H9 (cell line): Measurements from ENCODE around the gene KLHL34. TPM values are rescaled to one million over a fixed set of nuclear protein-coding genes. Genes with fewer than 3 reads are reported as not detected.

ENCODE experiments used
- DNase-seq: peaks from one replicate; pipeline ENCODE4 v3.0.0-alpha.2; 2017
- H2AFZ ChIP-seq: one replicate; pipeline ENCODE4 v1.6.1; 2013; ENCODE audit warnings: mild to moderate bottlenecking, low read length, control low read depth, moderate library complexity
- H2AK5ac ChIP-seq: 2 replicates; pipeline ENCODE4 v1.6.1; 2013; ENCODE audit warnings: low read length, control low read depth, mixed read lengths; ENCODE audit not compliant: insufficient read length
- H2BK120ac ChIP-seq: one replicate; pipeline ENCODE4 v1.6.1; 2013; ENCODE audit warnings: low read depth, mild to moderate bottlenecking, low read length, control low read depth, inconsistent platforms; ENCODE audit not compliant: poor library complexity, severe bottlenecking
- H2BK12ac ChIP-seq: 2 replicates; pipeline ENCODE4 v1.6.1; 2013; ENCODE audit warnings: low read length, control low read depth, mixed read lengths, low read depth; ENCODE audit not compliant: insufficient read length
- H2BK15ac ChIP-seq: 2 replicates; pipeline ENCODE4 v1.6.1; 2013; ENCODE audit warnings: low read depth, low read length, control low read depth
- H2BK20ac ChIP-seq: one replicate; pipeline ENCODE4 v1.6.1; 2013; ENCODE audit warnings: low read depth, mild to moderate bottlenecking, low read length, control low read depth, inconsistent platforms; ENCODE audit not compliant: poor library complexity, severe bottlenecking
- H2BK5ac ChIP-seq: 2 replicates; pipeline ENCODE4 v1.6.1; 2013; ENCODE audit warnings: low read length, control low read depth, mixed read lengths; ENCODE audit not compliant: insufficient read length
- H3K14ac ChIP-seq: 2 replicates; pipeline ENCODE4 v1.6.1; 2013; ENCODE audit warnings: low read length, control low read depth; ENCODE audit not compliant: insufficient read depth
- H3K18ac ChIP-seq: 2 replicates; pipeline ENCODE4 v1.6.1; 2013; ENCODE audit warnings: low read depth, mild to moderate bottlenecking, mixed read lengths, low read length, control low read depth; ENCODE audit not compliant: insufficient read length
- H3K23ac ChIP-seq: 2 replicates; pipeline ENCODE4 v1.6.1; 2013; ENCODE audit warnings: low read length, control low read depth, mixed read lengths, low read depth; ENCODE audit not compliant: insufficient read length
- H3K23me2 ChIP-seq: 2 replicates; pipeline ENCODE4 v1.6.1; 2013; ENCODE audit warnings: low read depth, mild to moderate bottlenecking, mixed read lengths, low read length, control low read depth; ENCODE audit not compliant: insufficient read length, poor library complexity, severe bottlenecking
- H3K27ac ChIP-seq: 2 replicates; pipeline ENCODE4 v1.5.1; 2013; ENCODE audit warnings: low read length, control low read depth, mixed read lengths, low read depth; ENCODE audit not compliant: insufficient read length
- H3K27me3 ChIP-seq: 2 replicates; pipeline ENCODE4 v1.6.1; 2013; ENCODE audit warnings: low read length, control low read depth, inconsistent platforms; ENCODE audit not compliant: insufficient read depth
- H3K4ac ChIP-seq: 2 replicates; pipeline ENCODE4 v1.6.1; 2013; ENCODE audit warnings: low read depth, mild to moderate bottlenecking, control low read depth, inconsistent platforms, low read length, moderate library complexity
- H3K4me1 ChIP-seq: 2 replicates; pipeline ENCODE4 v1.6.1; 2013; ENCODE audit warnings: low read length, control low read depth, inconsistent platforms; ENCODE audit not compliant: insufficient read depth
- H3K4me2 ChIP-seq: 2 replicates; pipeline ENCODE4 v1.6.1; 2013; ENCODE audit warnings: low read length, control low read depth, mixed read lengths; ENCODE audit not compliant: insufficient read length, insufficient read depth
- H3K56ac ChIP-seq: 2 replicates; pipeline ENCODE4 v1.6.1; 2013; ENCODE audit warnings: low read depth, mild to moderate bottlenecking, mixed read lengths, low read length, control low read depth; ENCODE audit not compliant: insufficient read length
- H3K79me1 ChIP-seq: 2 replicates; pipeline ENCODE4 v1.6.1; 2013; ENCODE audit warnings: low read depth, mild to moderate bottlenecking, moderate library complexity, low read length, control low read depth, inconsistent platforms; ENCODE audit not compliant: insufficient read depth, poor library complexity, severe bottlenecking
- H3K79me2 ChIP-seq: 2 replicates; pipeline ENCODE4 v1.6.1; 2013; ENCODE audit warnings: low read length, control low read depth, inconsistent platforms; ENCODE audit not compliant: insufficient read depth
- H3K9ac ChIP-seq: 2 replicates; pipeline ENCODE4 v1.6.1; 2013; ENCODE audit warnings: low read length, control low read depth, mixed read lengths; ENCODE audit not compliant: insufficient read length; ENCODE audit errors: extremely low read depth
- H3K9me3 ChIP-seq: one replicate; pipeline ENCODE4 v1.6.1; 2013; ENCODE audit warnings: low read depth, low read length, inconsistent platforms; ENCODE audit not compliant: control insufficient read depth
- H3T11ph ChIP-seq: one replicate; pipeline ENCODE4 v1.6.1; 2013; ENCODE audit warnings: mild to moderate bottlenecking, low read length, control low read depth, inconsistent platforms
- H4K20me1 ChIP-seq: one replicate; pipeline ENCODE4 v1.6.1; 2013; ENCODE audit not compliant: control insufficient read depth, insufficient read length, insufficient read depth
- H4K5ac ChIP-seq: 2 replicates; pipeline ENCODE4 v1.6.1; 2013; ENCODE audit warnings: low read depth, mild to moderate bottlenecking, mixed read lengths, low read length, control low read depth; ENCODE audit not compliant: insufficient read length
- H4K8ac ChIP-seq: replicated peaks from 2 replicates; pipeline ENCODE4 v1.6.1; 2013; ENCODE audit warnings: low read length, control low read depth, mixed read lengths, low read depth; ENCODE audit not compliant: insufficient read length
- H4K91ac ChIP-seq: 2 replicates; pipeline ENCODE4 v1.6.1; 2013; ENCODE audit warnings: low read depth, mild to moderate bottlenecking, moderate library complexity, mixed read lengths, low read length, control low read depth; ENCODE audit not compliant: insufficient read length
- H3K27ac Mint-ChIP-seq, 3 experiments: 2 replicates in 2 of 3; 3 replicates in 1 of 3; pipeline ENCODE4 v1.8.0; 2020 to 2021; ENCODE audit warnings: mixed read lengths in 3 of 3, mild to moderate bottlenecking in 1 of 3, moderate library complexity in 1 of 3
- H3K27me3 Mint-ChIP-seq: 2 replicates; pipeline ENCODE4 v1.8.0; 2021; ENCODE audit warnings: low read depth, mild to moderate bottlenecking, moderate library complexity, mixed read lengths
- H3K36me3 Mint-ChIP-seq, 3 experiments: 2 replicates in 2 of 3; 3 replicates in 1 of 3; pipeline ENCODE4 v1.8.0; 2020 to 2021; ENCODE audit warnings: low read depth in 3 of 3, mixed read lengths in 3 of 3; ENCODE audit not compliant: insufficient read depth in 1 of 3
- H3K4me1 Mint-ChIP-seq, 2 experiments: 2 replicates each; pipeline ENCODE4 v1.8.0; 2020; ENCODE audit warnings: mixed read lengths in 2 of 2
- H3K4me3 Mint-ChIP-seq, 2 experiments: 2 replicates in 1 of 2; 3 replicates in 1 of 2; pipeline ENCODE4 v1.8.0; 2020 to 2021; ENCODE audit warnings: mild to moderate bottlenecking in 2 of 2, mixed read lengths in 2 of 2, moderate library complexity in 1 of 2
- H3K9me3 Mint-ChIP-seq, 2 experiments: 2 replicates in 1 of 2; 3 replicates in 1 of 2; pipeline ENCODE4 v1.8.0; 2020; ENCODE audit warnings: mild to moderate bottlenecking in 2 of 2, mixed read lengths in 2 of 2, moderate library complexity in 1 of 2
- WGBS: extraction: QIAGEN DNeasy Blood & Tissue Kit; methylation state at CpG from one replicate; pipeline ENCODE4 v1.1.7; 2013; ENCODE audit warnings: missing lambda C conversion rate, low lambda C conversion rate, mixed read lengths; ENCODE audit not compliant: insufficient read length; ENCODE audit errors: extremely low coverage; 5-methylcytosine and 5-hydroxymethylcytosine counted together
- total RNA-seq: library from RNA; stranded (reverse); gene quantifications from 2 replicates; pipeline ENCODE4 v1.2.1, GENCODE V29; 2021
- TF ChIP-seq, protein P1 (sequence below): fragments of 200-600 bp; sonication (generic); conservative IDR thresholded peaks from 3 replicates; pipeline ENCODE4 v1.8.0; 2021; ENCODE audit warnings: antibody characterized with exemption, mild to moderate bottlenecking

Gene KLHL34
- total RNA-seq, 1 experiment from 2014 or later, result not detected

DNA sequence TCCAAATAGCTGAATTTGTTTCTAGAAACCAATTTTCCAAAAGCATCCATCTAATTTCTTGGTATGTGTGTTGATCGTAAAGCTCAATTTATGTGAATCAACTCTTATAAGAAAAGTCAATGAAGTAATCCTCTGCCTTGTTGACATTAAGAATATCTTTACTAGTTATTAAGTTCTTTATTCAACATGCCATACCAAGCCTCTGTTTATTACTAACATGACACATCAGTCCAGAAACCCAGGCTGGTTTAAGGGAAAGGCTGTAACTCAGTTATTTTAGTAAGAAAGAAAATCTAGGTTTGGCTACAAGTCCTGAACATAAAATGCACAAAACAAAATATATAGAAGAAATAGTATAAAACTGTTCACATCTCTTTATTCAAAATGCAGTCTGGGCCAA is 48.0 kb downstream of the KLHL34 start:
- Histone ChIP-seq H3K4me2 (no peak overlapping the region), H3K4me1 (no peaks in the 10 kb centered on the region), H2AFZ (no peak overlapping the region), H2AK5ac (no peak overlapping the region), H2BK120ac (no peak overlapping the region), H3K4ac (no peak overlapping the region), H3K9me3 (peaks cover 12% of the 10 kb centered on the region), H3K14ac (no peak overlapping the region), H3K23me2 (no peaks in the 10 kb centered on the region), H3K27ac (no peak overlapping the region), H3K79me1 (no peaks in the 10 kb centered on the region), H2BK5ac (no peak overlapping the region), H2BK15ac (no peak overlapping the region), H4K8ac (no peak overlapping the region), H2BK20ac (no peak overlapping the region), H3K23ac (no peak overlapping the region), H3K79me2 (no peaks in the 10 kb centered on the region), H4K5ac (no peak overlapping the region), H4K20me1 (no peaks in the 10 kb centered on the region), H3K9ac (no peak overlapping the region), H3K27me3 (no peaks in the 10 kb centered on the region), H2BK12ac (no peak overlapping the region), H3K18ac (no peak overlapping the region), H3T11ph (no peak overlapping the region), H4K91ac (no peak overlapping the region), H3K56ac (no peak overlapping the region)
- TF ChIP-seq, protein P1, sequence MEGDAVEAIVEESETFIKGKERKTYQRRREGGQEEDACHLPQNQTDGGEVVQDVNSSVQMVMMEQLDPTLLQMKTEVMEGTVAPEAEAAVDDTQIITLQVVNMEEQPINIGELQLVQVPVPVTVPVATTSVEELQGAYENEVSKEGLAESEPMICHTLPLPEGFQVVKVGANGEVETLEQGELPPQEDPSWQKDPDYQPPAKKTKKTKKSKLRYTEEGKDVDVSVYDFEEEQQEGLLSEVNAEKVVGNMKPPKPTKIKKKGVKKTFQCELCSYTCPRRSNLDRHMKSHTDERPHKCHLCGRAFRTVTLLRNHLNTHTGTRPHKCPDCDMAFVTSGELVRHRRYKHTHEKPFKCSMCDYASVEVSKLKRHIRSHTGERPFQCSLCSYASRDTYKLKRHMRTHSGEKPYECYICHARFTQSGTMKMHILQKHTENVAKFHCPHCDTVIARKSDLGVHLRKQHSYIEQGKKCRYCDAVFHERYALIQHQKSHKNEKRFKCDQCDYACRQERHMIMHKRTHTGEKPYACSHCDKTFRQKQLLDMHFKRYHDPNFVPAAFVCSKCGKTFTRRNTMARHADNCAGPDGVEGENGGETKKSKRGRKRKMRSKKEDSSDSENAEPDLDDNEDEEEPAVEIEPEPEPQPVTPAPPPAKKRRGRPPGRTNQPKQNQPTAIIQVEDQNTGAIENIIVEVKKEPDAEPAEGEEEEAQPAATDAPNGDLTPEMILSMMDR, result no peak
- H3K9me3 Mint-ChIP-seq, result peaks cover 0 to 9% of the 10 kb centered on the region in 2 experiments; a peak in 3 of 5 replicates
- WGBS, result no CpG with 5 or more reads among the region's 1 CpG
- no peak overlapping the region for H3K4me3 Mint-ChIP-seq
- no peaks in the 10 kb centered on the region for H3K27me3 Mint-ChIP-seq
- H3K27ac Mint-ChIP-seq, result no peak overlapping the region
- no peak for DNase-seq
- H3K36me3 Mint-ChIP-seq, result peaks cover 4 to 28% (median 28%) of the 10 kb centered on the region in 3 experiments; a peak in 6 of 7 replicates
- H3K4me1 Mint-ChIP-seq, result no peaks in the 10 kb centered on the region
